KOPT-K1 (cell line): ENCODE results near the gene SMOC2.

Source experiments
- H3K27ac ChIP-seq: fragments of 200-600 bp; sonication (generic); 2 replicates; pipeline ENCODE4 v1.5.1; 2016; ENCODE audit warnings: antibody characterized with exemption, mild to moderate bottlenecking, low read depth, low read length; ENCODE audit not compliant: poor library complexity, severe bottlenecking
- H3K36me3 ChIP-seq: fragments of 200-600 bp; sonication (generic); 2 replicates; pipeline ENCODE4 v1.5.1; 2017; ENCODE audit warnings: antibody characterized with exemption, mild to moderate bottlenecking, low read length, moderate library complexity; ENCODE audit not compliant: insufficient read depth
- H3K9me3 ChIP-seq: fragments of 200-600 bp; sonication (generic); 2 replicates; pipeline ENCODE4 v1.5.1; 2017; ENCODE audit warnings: antibody characterized with exemption, low read length, mild to moderate bottlenecking; ENCODE audit not compliant: insufficient read depth, poor library complexity, severe bottlenecking

SMOC2 gene

DNA sequence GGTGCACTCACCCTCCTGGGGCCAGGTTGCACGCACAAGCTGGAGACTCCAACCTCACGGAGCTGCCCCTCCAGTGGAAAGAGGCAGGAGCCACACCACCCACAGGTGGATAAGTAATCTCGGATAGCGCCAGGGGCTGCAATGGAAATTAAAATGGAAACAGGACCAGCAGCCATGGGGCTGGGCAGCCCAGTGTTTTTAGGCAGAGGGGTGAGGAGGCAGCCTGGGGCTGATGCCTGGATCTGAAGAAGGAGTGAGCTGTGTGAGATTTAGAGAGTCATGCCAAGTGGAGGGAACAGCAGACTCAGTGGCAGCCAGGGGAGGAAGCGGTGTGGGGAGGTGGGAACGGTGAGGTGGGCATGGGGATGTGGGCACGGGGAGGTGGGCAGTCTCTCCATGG lies 275.6 kb downstream of the SMOC2 start:
- Histone ChIP-seq H3K9me3 (peaks cover 4% of the 10 kb centered on the region), H3K27ac (no peak overlapping the region), H3K36me3 (no peaks in the 10 kb centered on the region)

DNA sequence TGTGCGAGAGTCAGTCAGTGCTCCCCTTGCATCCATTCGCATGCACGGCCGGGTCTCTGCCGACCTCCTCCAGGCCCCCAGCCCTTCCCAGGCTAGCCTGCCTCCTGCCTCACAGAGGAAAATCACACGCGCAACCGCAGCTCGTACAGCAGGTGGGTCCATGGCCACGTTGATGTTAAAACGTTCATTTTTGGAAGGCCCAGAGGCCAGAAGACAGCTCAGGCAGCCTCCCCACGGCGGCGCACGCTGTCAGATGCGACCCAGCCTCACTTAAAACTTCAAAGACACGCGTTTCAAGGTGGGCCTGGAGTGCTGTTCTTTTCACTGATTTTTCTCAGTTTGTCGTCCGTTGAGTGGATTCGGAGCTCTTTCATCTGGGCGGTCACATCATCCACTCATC lies 276.5 kb downstream of the SMOC2 start:
- Histone ChIP-seq H3K36me3 (no peaks in the 10 kb centered on the region), H3K27ac (no peak overlapping the region), H3K9me3 (peaks cover 4% of the 10 kb centered on the region)
